GM12874 (cell line): ENCODE measurements around the gene SLCO4A1.

Experiments used
- CTCF ChIP-seq: IDR thresholded peaks from 2 replicates; pipeline ENCODE4 v1.5.1; 2011; ENCODE audit warnings: low read depth, mild to moderate bottlenecking, control low read depth, low read length, moderate library complexity; ENCODE audit not compliant: insufficient read depth

SLCO4A1 gene

GRCh38 chr20:62684981-62685380 lies 42.7 kb downstream of the SLCO4A1 start:
- no peak for TF ChIP-seq CTCF

- TF ChIP-seq CTCF: no peak
These were observed 43.7 kb downstream of the SLCO4A1 start for GRCh38 chr20:62685781-62686555.

- no peak for TF ChIP-seq CTCF
These were observed 44.8 kb downstream of the SLCO4A1 start for GRCh38 chr20:62686869-62687830.

GRCh38 chr20:62688083-62688482 lies 45.8 kb downstream of the SLCO4A1 start:
- no peak for TF ChIP-seq CTCF

- TF ChIP-seq CTCF: no peak
These were observed 46.7 kb downstream of the SLCO4A1 start for GRCh38 chr20:62688855-62689460.

GRCh38 chr20:62689861-62690260 lies 47.6 kb downstream of the SLCO4A1 start:
- TF ChIP-seq CTCF: no peak

GRCh38 chr20:62690261-62690820 lies 48.0 kb downstream of the SLCO4A1 start:
- TF ChIP-seq CTCF: no peak
